ENCODE measurements around the gene RIC8B.
"Not testable (repeated sequence)": the region's sequence is repeated elsewhere in the genome, so short reads cannot be mapped to it uniquely, and the experiment has no call there.

The RIC8B gene, protein sequence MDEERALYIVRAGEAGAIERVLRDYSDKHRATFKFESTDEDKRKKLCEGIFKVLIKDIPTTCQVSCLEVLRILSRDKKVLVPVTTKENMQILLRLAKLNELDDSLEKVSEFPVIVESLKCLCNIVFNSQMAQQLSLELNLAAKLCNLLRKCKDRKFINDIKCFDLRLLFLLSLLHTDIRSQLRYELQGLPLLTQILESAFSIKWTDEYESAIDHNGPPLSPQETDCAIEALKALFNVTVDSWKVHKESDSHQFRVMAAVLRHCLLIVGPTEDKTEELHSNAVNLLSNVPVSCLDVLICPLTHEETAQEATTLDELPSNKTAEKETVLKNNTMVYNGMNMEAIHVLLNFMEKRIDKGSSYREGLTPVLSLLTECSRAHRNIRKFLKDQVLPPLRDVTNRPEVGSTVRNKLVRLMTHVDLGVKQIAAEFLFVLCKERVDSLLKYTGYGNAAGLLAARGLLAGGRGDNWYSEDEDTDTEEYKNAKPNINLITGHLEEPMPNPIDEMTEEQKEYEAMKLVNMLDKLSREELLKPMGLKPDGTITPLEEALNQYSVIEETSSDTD

DNA sequence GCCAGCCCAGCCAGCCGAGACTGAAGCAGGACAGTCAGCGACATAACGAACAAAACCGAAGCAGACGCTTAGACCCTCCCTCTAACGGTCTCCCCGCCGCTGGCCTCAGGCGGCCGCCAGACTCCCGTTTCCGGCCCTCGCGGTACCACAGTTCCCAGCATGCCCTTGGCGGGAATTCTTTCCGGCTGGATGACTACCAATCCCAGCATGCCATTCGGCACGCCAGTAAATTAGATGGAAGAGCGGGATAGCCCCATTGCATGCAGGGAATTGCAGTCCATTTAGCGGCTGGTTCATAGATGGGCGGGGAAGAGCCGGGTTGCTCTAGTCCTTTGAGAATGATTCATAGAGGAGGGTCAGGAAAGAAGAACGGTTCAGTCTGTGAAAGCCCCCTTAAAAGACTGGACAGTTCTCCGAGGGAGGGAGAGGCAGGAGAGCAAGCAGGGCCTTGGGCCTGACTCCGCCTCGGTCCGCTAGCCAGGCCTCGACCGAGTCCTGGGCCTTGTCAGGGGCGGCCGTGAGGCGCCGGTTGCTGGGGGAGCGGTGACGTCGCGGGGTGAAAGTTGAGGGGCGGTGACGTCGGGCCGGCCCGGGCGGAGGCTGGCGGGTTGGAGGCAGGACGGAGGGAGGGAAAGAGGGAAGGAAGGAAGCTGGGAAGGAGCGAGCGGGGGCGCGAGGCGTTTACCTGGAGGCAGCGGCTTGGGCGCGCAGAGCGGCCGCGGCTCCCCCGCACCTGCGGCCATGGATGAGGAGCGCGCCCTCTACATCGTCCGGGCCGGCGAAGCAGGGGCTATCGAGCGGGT is at the start of gene RIC8B:
RIC8B (plus strand) TSS at position 678 of the 803 bp plus-strand sequence; CDS start at position 742, 64 bp downstream.
- TF ChIP-seq ZNF384 (IDR thresholded peaks at IDR 0.05): no peak
- no peak for TF ChIP-seq ARNT (IDR thresholded peaks at IDR 0.05)
- peak; percentile 68 for TF ChIP-seq ELF4 (IDR thresholded peaks at IDR 0.05)
- no peak for TF ChIP-seq HDGF (IDR thresholded peaks at IDR 0.05; ENCODE audit: borderline replicate concordance)
- no peak for TF ChIP-seq BHLHE40 (IDR thresholded peaks at IDR 0.05; ENCODE audit: borderline replicate concordance)
- no peak for TF ChIP-seq FOXM1 (IDR thresholded peaks at IDR 0.05; ENCODE audit: borderline replicate concordance)
- no peak for TF ChIP-seq FOXK2 (IDR thresholded peaks at IDR 0.05)
- no peak for TF ChIP-seq LEF1 (IDR thresholded peaks at IDR 0.05; ENCODE audit: borderline replicate concordance)
- TF ChIP-seq L3MBTL2 (conservative IDR thresholded peaks at IDR 0.05): peak; percentile 87; the same call in 1 of the 2 replicates
- no peak for TF ChIP-seq FOXA1 (IDR thresholded peaks at IDR 0.05)
- no peak for TF ChIP-seq NFRKB (IDR thresholded peaks at IDR 0.05)
- TF ChIP-seq CTBP1 (IDR thresholded peaks at IDR 0.05; ENCODE audit: borderline replicate concordance): no peak
- peak; percentile 88 for TF ChIP-seq SUZ12 (IDR thresholded peaks at IDR 0.05)
- TF ChIP-seq TARDBP (IDR thresholded peaks at IDR 0.05): no peak
- TF ChIP-seq SP1 (IDR thresholded peaks at IDR 0.05): no peak
- TF ChIP-seq, protein P1, sequence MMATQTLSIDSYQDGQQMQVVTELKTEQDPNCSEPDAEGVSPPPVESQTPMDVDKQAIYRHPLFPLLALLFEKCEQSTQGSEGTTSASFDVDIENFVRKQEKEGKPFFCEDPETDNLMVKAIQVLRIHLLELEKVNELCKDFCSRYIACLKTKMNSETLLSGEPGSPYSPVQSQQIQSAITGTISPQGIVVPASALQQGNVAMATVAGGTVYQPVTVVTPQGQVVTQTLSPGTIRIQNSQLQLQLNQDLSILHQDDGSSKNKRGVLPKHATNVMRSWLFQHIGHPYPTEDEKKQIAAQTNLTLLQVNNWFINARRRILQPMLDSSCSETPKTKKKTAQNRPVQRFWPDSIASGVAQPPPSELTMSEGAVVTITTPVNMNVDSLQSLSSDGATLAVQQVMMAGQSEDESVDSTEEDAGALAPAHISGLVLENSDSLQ (IDR thresholded peaks at IDR 0.05): peak; percentile 91
- CTCF ChIA-PET: no interaction called here
- POLR2A ChIA-PET: interaction anchor here (0.9 to 1.6 kb wide), 3 partner anchors 34 to 66 kb away, joined by 3 to 5 read pairs (median 4); no protein-coding TSS in a partner anchor
- peak; percentile 91 for DNase-seq (ENCODE audit: extremely low spot score)

DNA sequence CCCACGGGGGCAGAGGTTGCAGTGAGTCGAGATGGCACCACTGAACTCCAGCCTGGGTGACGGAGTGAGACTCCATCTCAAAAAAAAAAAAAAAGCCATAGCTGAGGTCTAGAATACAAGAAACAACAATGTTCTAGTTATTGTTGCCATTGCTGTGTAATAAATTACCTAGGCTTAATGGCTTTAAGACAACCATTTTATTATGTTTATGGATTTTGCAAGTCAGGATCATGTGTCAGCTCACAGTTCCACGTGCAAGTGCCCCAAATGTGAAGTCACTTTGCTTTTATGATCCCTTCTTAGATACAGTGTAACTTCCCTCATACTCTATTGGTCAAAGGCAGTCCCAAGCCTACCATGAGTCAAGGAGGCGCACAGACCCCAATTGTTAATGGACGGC is 49.5 kb upstream of the RIC8B start:
- ChIA-PET POLR2A (interaction anchor here (0.8 kb wide), 1 partner anchor 367 kb away, joined by 3 read pairs; no protein-coding TSS in a partner anchor), CTCF (interaction anchor here (0.6 kb wide), 1 partner anchor 8 kb away, joined by 4 read pairs; no protein-coding TSS in a partner anchor)
- TF ChIP-seq LEF1 (IDR thresholded peaks at IDR 0.05; ENCODE audit: borderline replicate concordance): no peak
- TF ChIP-seq FOXA1 (IDR thresholded peaks at IDR 0.05): no peak
- TF ChIP-seq ZNF384 (IDR thresholded peaks at IDR 0.05): peak; percentile 87
- TF ChIP-seq, protein P1 (IDR thresholded peaks at IDR 0.05): peak; percentile 86
- no peak for TF ChIP-seq SP1 (IDR thresholded peaks at IDR 0.05)
- no peak for TF ChIP-seq HDGF (IDR thresholded peaks at IDR 0.05; ENCODE audit: borderline replicate concordance)
- no peak for TF ChIP-seq FOXM1 (IDR thresholded peaks at IDR 0.05; ENCODE audit: borderline replicate concordance)
- TF ChIP-seq ARNT (IDR thresholded peaks at IDR 0.05): no peak
- TF ChIP-seq FOXK2 (IDR thresholded peaks at IDR 0.05): no peak
- no peak for TF ChIP-seq ELF4 (IDR thresholded peaks at IDR 0.05)
- peak; percentile 51; the same call in 1 of the 2 replicates for TF ChIP-seq CTBP1 (IDR thresholded peaks at IDR 0.05; ENCODE audit: borderline replicate concordance)
- TF ChIP-seq BHLHE40 (IDR thresholded peaks at IDR 0.05; ENCODE audit: borderline replicate concordance): no peak
- no peak for TF ChIP-seq TARDBP (IDR thresholded peaks at IDR 0.05)
- TF ChIP-seq NFRKB (IDR thresholded peaks at IDR 0.05): no peak
- peak; percentile 63 for TF ChIP-seq L3MBTL2 (conservative IDR thresholded peaks at IDR 0.05)
- no peak for TF ChIP-seq SUZ12 (IDR thresholded peaks at IDR 0.05)
- DNase-seq (ENCODE audit: extremely low spot score): peak; percentile 30

DNA sequence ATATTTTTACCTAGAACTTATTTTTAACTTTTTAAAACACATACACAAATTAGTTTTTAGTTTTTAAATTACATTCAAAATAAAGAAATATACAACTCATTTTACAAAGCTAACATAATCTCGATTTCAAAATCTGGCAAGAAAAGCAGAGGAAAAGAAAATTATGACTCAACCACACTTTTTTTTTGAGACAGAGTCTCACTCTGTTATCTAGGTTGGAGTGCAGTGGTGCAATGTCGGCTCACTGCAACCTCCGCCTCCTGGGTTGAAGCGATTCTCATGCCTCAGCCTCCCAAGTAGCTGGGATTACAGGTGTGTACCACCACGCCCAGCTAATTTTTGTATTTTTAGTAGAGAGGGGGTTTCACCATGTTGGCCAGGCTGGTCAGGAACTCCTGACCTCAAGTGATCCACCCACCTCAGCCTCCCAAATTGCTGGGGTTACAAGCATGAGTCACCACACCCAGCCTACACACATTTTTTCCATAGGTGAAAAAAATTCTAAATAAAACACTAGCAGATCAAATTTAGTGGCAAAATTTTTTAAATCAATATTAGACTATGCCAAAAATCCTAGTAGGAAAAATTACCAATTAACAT is 47.8 kb upstream of the RIC8B start:
- POLR2A ChIA-PET; CTCF ChIA-PET; DNase-seq (ENCODE audit: extremely low spot score): not testable (repeated sequence)

DNA sequence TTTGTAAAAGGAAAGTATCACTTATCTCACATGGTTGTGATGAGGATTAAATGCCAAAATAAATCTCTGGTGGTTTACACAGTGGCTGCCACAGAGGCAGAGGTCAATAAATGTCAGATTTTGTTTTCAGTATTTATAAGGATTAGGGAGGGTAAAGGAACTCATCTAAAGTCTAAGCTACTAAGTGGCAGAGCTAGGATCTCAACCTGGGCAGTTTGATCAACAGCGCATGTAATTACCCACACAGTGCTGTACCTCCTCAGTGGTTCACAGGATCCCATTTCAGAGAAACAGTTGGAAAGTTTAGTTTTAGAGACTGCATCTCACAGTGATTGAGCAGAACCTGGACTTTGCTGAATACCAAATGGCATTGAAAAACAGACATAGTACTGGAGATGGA is 44.9 kb upstream of the RIC8B start:
- TF ChIP-seq BHLHE40 (IDR thresholded peaks at IDR 0.05; ENCODE audit: borderline replicate concordance): no peak
- TF ChIP-seq CTBP1 (IDR thresholded peaks at IDR 0.05; ENCODE audit: borderline replicate concordance): no peak
- TF ChIP-seq, protein P1 (IDR thresholded peaks at IDR 0.05): no peak
- TF ChIP-seq HDGF (IDR thresholded peaks at IDR 0.05; ENCODE audit: borderline replicate concordance): no peak
- TF ChIP-seq NFRKB (IDR thresholded peaks at IDR 0.05): no peak
- TF ChIP-seq ARNT (IDR thresholded peaks at IDR 0.05): no peak
- no peak for TF ChIP-seq FOXA1 (IDR thresholded peaks at IDR 0.05)
- TF ChIP-seq FOXK2 (IDR thresholded peaks at IDR 0.05): no peak
- TF ChIP-seq ELF4 (IDR thresholded peaks at IDR 0.05): no peak
- TF ChIP-seq ZNF384 (IDR thresholded peaks at IDR 0.05): no peak
- TF ChIP-seq L3MBTL2 (conservative IDR thresholded peaks at IDR 0.05): no peak
- TF ChIP-seq SP1 (IDR thresholded peaks at IDR 0.05): no peak
- TF ChIP-seq LEF1 (IDR thresholded peaks at IDR 0.05; ENCODE audit: borderline replicate concordance): no peak
- no peak for TF ChIP-seq TARDBP (IDR thresholded peaks at IDR 0.05)
- TF ChIP-seq FOXM1 (IDR thresholded peaks at IDR 0.05; ENCODE audit: borderline replicate concordance): no peak
- no peak for TF ChIP-seq SUZ12 (IDR thresholded peaks at IDR 0.05)
- ChIA-PET POLR2A (no interaction called here), CTCF (interaction anchor here (1.2 kb wide), 1 partner anchor 113 kb away, joined by 4 read pairs; no protein-coding TSS in a partner anchor)
- no peak for DNase-seq (ENCODE audit: extremely low spot score)

DNA sequence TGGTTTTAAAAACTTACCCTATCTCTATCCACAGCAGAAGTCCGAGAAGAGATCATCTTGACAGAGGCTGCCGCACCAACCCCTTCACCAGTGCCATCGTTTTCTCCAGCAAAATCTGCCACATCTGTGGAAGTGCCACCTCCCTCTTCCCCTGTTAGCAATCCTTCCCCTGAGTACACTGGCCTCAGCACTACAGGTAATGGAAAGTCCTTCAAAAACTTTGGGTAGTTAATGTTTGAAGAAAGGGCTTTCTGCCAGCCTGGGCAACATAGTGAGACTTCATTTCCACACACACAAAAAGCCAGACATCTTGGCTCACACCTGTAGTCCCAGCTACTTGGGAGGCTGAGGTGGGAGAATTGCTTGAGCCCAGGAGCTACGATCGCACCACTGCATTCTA is 41.6 kb upstream of the RIC8B start:
- POLR2A ChIA-PET: no interaction called here
- TF ChIP-seq, protein P1 (IDR thresholded peaks at IDR 0.05): no peak
- no peak for TF ChIP-seq HDGF (IDR thresholded peaks at IDR 0.05; ENCODE audit: borderline replicate concordance)
- no peak for TF ChIP-seq L3MBTL2 (conservative IDR thresholded peaks at IDR 0.05)
- TF ChIP-seq SUZ12 (IDR thresholded peaks at IDR 0.05): no peak
- no peak for TF ChIP-seq ELF4 (IDR thresholded peaks at IDR 0.05)
- no peak for TF ChIP-seq LEF1 (IDR thresholded peaks at IDR 0.05; ENCODE audit: borderline replicate concordance)
- TF ChIP-seq ZNF384 (IDR thresholded peaks at IDR 0.05): no peak
- TF ChIP-seq CTBP1 (IDR thresholded peaks at IDR 0.05; ENCODE audit: borderline replicate concordance): no peak
- TF ChIP-seq SP1 (IDR thresholded peaks at IDR 0.05): no peak
- CTCF ChIA-PET: no interaction called here
- DNase-seq (ENCODE audit: extremely low spot score): no peak

All from HEK293T (cell line).